HK-2 (cell line): ENCODE results near the gene P2RY8.
"Not testable (repeated sequence)": the region's sequence is repeated elsewhere in the genome, so short reads cannot be mapped to it uniquely, and the experiment has no call there.

Experiments
- DNase-seq: peaks from one replicate; pipeline ENCODE4 v3.0.0-alpha.2; 2018; ENCODE audit not compliant: unreplicated experiment

Gene P2RY8

DNA sequence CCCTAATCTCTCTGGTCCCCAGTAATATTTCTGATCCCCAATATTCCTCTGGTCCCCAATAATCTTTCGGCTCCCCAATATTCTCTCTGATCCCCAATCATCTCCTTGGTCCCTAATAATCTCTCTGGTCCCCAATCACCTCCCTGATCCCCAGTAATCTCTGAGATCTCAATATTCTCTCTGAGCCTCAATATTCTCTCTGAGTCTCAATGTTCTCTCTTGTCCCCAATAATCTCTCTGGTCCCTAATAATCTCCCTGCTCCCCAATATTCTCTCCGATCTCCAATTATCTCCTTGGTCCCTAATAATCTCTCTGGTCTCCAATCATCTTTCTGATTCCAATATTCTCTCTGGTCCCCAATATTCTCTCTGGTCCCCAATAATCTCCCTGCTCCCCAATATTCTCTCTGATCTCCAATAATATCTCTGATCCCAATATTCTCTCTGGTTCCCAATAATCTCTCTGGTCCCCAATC lies 17.9 kb downstream of the P2RY8 start:
- no peak for DNase-seq

DNA sequence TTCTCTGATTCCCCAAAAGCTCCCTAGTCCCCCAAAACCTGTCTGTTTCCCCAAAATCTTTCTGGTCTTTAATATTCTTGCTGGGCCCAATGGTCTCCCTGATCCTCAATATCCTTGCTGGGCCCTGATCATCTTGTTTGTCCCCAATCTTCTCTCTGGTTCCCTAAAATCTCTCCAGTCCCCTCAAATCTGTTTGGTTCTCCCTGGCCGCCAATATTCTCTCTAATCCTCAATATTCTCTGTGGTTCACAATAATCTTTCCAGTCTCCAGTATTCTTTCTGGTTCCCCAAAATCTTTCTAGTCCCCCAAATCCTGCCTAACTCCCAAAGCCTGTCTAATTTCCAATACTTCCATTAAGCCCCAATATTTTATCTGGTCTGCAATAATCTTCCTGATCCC lies 18.5 kb downstream of the P2RY8 start:
- DNase-seq, result no peak

DNA sequence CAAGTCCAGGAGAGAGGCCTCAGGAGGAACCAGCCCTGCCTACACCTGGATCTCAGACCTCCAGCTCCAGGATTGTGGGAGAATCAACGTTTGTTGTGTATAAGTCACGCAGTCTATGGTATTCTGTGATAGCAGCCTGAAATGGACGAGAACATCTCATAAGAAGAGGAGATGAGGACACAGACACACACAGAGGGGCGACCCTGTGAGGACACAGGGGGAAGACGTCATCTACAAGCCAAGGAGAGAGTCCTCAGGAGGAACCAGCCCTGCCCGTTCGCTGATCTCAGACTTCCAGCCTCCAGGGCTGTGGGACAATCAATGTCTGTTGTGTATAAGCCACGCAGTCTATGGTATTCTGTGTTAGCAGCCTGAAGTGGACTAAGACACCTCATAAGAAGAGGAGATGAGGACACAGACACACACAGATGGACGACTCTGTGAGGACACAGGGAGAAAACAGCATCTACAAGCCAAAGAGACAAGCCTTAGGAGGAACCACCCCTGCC lies 20.3 kb downstream of the P2RY8 start:
- DNase-seq, result no peak

DNA sequence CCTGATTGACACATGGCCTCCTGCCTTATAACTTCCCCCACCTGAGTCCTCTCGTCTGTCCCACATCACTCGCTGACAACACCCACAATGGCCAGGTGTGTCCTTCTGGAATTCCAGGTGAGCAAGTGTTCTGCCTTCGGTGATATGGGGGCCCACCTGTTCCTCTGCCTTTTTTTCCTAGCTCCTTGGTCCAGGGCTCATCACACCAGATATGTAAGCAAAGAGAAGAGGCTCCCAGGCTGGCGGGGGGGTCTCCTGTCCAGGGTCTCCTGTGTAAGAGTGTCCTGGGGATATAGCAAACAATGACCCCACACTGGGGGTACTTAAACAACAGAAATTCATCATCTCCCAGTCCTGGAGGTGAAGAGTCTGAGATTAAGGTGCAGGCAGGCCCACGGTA lies 25.2 kb downstream of the P2RY8 start:
- no peak for DNase-seq

DNA sequence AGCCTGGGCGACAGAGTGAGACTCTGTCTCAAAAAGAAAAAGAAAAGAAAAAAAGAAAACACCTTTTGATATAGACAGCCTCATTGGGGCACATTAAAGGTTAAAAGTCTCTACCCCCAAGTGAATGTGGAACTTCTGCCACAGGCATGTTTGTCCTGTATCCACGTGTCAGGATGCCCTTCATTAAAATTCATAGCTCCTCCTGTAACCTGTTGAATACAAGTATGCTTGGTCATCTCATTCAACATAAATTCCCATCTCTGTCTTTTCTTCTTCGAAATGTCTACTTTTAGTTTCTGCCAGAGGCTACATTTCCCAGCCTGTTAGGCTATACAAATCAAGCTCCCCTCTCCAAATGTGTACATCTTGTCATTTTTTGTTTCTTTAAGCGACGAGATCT lies 25.8 kb downstream of the P2RY8 start:
- DNase-seq, result no peak

DNA sequence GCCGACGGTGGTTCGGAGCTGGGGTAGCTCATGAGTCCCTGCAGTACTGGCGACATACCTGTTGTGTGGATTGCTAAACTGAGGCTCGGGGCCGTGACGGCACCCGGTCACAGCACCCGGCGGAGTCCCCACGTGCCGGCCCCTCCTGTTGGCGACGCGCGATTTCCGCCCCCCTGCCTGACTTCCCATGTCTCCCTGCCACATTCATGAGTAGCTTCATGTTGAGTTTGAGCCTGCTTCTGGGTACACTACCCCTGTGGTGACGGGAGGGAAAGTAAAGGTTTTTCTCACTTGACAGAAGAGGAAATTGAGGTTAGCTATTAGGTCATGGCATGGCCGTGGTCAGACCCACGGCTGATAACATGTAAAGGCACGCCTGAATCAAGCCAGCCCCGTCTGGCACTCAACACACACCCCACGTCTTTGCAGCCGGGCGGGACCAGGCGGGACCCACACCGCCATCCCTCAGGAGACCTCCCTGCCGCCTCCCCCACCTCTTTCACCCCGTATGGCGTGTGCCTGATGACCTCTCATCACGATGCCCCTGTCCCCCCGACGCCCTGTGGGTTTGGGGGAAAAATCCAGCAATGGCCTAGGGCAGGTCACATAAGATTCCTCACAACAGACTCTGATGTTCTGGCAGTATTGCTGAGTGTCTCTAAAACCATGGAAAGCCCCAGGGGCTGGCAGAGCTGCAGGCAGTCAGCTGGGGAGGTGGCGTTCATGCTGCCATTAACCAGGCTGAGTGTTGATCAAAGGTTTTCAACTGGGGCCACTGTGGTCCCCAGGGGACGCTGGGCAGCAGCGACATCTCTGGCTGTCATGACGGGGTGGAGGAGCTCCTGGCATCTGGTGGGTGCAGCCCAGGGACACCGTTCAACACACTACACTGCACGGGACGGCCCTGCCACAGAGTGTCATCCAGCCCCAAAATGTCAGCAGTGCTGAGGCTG lies 29.2 kb downstream of the P2RY8 start:
- no peak for DNase-seq

DNA sequence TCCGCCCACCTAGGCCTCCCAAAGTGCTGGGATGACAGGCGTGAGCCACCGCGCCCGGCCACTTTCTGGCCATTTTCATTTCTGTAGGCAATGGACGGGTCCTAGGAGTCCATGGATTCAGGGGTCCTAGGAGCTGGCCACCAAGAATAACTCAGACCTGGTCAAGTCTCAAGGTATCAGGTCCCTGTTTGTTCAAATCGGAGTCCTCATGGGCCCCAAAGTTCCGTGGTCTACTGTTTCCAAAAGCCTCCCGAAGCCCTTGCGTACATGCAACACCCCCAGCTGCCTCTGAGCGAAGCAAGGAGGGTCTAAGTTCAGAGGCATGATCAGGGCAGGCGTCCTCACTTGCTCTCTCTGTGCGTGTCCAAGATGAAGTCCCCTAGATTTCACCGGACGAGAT lies 30.1 kb downstream of the P2RY8 start:
- DNase-seq, result no peak

DNA sequence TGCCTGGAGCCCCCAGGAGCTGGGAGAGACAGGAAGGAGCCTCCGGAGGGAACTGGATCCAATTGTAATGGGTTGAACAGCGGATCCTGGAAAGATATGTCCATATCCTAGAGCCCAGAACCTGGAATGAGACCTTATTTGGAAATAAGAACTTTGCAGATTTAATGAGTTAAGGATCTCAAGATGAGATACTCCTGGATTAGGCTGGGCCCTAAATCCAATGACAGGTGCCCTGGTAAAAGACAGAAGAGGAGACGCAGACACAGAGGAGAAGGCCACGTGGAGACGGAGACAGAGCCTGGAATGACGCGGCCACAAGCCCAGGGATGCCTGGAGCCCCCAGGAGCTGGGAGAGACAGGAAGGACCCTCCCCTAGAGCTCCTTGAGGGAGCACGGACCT lies 34.1 kb downstream of the P2RY8 start:
- no peak for DNase-seq

DNA sequence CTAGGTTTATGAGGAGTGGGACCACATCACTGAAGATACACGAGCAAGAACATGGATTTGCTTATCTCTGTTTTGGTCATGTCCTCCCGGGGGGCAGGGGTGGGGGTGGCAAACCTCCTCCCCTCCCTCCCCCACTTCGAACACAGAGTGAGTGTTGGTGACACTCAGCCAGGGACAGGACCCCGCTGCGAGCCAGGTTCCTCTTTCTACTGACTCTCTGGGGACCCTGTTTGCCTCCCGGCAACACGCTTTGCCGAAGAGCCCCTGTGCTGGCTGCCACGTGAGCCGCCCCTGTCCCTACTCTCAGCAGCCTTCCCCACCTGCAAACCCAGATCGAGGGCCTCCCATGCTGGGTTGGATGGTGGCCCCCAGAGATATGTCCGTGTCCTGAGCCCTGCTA lies 34.7 kb downstream of the P2RY8 start:
- DNase-seq, result no peak

DNA sequence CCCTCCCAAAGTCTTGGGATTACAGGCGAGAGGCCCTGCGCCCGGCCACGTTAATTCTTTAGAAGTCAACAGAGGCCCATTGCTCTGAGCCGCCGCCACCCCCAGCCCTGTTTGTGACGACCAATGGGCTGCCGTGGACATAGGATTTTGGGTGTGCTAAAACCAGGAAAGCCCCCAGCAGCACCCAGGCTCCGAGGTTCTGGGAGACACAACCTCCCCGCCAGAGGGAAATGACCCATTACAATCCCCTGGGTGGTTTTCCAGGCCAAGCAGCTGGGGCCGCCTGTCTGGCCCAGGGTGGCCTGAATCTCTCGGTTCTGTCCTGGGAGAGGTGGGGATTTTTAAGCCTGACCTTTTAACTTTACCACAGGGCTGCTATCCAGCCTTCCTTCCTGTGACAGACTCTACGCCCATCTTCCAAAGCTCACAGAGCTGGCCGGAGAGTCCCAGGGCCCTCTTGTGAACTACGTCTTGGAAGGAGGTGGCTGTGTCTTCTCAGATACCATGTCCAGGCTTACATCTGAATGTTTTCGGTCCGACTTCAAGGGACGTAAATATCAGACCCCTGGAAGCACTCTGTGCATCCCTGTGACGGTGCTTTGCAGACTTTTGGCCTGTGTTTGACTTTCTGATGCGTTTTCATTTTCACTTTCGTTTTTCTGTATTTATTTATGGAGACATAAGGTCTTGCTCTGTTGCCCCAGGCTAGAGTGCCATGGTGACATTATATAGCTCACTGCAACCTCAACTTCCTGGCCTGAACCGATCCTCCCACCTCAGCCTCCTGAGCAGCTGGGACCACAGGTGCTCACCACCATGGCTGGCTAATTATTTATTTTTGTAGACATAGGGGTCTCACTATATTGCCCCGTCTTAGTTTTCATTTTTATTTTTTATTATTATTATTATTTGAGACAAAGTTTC lies 36.0 kb downstream of the P2RY8 start:
- no peak for DNase-seq

DNA sequence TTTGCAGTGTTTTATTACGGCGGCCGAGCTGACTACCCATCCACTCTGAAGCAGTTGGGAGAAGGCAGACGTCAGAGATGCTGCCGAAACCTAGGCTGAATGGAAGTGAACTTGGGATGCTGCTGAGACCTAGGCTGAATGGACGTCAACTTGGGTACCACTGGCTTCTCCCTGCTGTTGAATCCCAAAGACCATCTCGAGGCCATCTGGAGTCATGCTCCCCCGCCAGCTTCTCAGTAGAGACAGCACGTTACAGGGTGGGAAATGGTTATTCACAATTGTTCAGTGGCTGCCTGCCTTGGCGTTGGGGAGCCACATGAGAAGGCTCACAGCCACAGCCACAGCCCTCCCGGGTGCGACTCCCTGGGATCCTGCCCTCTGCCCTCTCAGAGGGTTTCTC lies 40.9 kb downstream of the P2RY8 start:
- DNase-seq, result no peak

DNA sequence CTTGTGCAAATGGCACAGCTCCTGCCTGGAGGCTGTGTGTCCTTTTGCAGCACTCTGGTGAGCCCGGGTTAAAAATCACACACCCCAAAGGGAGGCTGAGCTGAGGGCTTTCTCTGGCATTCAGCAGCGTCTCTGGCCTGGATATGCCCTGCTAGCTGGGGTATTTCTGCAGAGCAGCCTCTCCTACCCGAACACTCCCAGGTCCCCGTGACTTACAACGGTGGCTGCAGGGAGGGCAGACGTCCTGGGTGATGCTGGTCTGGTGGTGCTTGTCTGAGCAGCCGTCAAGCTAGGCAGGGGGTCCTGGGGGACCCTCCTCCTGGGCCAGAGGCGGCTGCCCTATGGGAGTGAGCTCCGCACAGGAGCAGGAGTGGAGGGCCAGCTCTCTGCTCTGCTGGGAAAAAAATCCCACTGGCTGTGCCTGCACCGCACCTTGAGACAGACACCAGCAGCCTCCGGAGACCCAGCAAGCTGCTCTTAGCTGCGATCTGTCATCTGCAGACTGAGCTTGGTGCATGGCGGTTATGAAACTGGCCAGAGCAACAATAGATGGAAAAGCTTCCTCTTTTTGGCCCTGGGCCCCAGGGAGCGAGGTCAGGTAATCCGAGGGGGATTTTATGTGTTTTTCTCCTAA lies 43.0 kb downstream of the P2RY8 start:
- no peak for DNase-seq

DNA sequence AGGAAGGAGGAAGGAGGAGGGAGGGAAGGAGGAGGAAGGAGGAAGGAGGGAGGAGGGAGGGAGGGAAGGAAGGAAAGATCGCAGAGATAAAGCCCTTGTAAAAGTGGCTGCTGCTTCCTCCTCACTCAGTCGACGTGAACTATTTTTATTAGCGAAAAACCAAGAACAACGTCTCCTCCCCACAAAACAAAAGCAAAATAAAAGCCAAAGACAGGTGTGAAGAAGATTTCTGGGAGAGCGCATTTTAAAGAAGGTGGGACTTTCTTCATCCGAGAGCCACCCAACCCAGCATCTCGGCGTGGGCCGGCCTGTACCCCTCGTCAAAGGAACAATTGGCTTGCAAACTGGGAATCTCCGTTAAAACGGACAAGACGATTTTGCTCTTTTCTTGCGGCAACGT lies 43.6 kb downstream of the P2RY8 start:
- no peak for DNase-seq

DNA sequence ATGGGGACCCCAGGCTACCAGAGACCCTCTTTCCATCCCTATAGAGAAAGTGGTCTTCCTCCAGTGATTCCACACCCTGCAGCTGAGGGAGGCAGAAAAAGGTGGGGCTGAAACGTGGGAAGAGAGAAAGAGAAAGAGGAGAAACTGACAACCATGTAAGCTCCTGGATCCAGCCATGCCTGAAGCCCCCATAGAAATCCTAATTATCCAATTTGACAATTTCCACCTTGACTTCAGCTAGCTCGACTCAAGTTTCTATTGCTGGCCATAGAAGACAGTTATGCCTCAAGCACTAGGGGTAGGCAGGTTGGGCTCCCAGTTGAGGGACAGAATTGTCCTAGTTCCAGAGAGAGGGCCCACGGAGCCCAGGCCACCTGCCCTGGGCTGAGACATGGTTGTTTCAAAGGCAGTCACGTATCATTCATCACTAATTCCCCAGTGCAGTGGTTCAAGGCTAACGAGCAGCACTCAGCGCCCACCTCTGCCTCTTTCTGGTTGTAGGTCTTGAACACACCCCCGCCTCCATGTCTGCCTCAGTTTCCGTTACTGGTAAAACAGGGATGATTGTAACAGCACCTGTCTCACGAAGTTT lies 44.5 kb downstream of the P2RY8 start:
- no peak for DNase-seq

DNA sequence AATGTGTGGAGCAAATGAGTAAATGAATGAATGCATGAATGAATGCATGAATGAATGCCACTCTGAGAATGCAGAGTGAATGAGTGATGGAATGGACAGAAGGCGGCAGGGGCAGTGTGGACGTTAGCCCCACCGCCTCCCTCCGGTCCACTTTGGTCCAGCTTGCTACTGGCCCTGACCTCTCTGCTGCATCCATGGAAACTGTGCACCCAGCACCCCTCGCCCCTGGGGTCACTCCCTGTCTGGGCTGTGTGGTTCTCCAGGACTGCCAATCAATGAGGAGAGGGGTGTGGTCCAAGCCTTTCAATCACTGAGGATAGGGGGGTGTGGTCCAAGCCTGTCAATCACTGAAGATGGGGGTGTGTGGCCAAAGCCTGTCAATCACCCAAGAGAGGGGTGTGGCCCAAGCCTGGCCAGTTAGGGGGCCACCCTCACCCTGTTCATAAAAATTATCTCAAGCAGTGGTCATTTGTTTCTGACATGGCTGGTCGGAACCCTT lies 45.1 kb downstream of the P2RY8 start:
- DNase-seq, result no peak

DNA sequence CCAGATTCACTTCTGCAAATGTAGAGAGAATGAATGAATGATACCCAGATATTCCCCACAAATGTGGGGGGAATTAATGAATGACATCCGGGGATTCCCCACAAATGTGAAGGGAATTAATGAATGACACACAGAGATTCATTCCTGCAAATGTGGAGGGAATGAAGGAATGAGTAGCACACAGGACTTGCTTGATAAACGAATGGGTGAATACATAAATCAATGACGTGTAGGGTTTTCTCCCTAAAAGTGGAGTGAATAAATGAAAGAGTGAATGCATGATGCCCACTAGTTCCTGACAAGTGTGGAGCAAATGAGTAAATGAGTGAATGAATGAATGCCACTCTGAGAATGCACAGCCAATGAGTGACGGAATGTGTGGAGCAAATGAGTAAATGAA lies 45.7 kb downstream of the P2RY8 start:
- DNase-seq, result not testable (repeated sequence)

DNA sequence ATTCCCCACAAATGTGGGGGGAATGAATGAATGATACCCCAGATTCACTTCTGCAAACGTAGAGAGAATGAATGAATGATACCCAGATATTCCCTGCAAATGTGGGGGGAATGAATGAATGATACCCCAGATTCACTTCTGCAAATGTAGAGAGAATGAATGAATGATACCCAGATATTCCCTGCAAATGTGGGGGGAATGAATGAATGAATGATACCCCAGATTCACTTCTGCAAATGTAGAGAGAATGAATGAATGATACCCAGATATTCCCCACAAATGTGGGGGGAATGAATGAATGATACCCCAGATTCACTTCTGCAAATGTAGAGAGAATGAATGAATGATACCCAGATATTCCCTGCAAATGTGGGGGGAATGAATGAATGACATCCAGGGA lies 46.3 kb downstream of the P2RY8 start:
- not testable (repeated sequence) for DNase-seq

DNA sequence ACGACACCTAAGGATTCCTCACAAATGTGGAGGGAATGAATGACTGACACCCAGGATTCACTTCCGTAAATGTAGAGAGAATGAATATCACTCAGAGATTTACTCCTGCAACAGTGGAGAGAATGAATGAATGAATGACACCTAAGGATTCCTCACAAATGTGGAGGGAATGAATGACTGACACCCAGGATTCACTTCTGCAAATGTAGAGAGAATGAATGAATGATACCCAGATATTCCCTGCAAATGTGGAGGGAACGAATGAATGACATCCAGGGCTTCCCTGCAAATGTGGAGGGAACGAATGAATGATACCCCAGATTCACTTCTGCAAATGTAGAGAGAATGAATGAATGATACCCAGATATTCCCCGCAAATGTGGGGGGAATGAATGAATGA lies 47.6 kb downstream of the P2RY8 start:
- not testable (repeated sequence) for DNase-seq

DNA sequence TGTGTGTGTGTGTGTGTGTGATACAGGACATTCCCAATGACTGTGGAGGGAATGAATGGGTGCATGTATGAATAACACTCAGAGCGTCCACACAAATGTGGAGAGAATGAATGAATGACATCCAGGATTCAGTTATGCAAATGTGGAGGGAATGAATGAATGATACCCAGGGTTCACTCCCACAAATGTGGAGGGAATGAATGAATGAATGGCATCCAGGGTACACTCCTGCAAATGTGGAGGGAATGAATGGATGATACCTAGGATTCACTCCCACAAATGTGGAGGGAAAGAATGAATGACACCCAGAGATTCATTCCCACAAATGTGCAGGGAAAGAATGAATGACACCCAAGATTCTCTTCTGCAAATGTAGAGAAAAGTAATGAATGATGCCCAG lies 48.2 kb downstream of the P2RY8 start:
- DNase-seq, result no peak

DNA sequence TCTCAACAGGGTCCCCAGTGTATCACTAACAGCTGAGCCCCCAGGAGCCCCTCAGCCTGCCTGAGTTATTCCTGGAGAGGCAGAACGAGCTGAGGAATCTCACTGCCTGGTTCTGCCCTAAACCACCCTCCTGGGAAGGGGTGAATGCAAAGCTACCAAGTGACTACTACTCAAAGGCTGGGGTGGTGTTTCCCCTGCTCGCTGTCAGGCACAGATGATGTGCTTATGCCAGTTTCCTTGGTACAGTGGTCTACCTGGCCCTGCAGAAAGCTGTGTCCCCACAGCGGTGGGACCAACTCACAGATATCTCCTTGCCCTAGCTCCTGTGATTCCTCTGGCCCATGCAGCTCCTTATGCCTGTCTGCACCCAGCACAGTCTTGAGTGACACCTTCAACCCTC lies 48.8 kb downstream of the P2RY8 start:
- DNase-seq, result no peak

DNA sequence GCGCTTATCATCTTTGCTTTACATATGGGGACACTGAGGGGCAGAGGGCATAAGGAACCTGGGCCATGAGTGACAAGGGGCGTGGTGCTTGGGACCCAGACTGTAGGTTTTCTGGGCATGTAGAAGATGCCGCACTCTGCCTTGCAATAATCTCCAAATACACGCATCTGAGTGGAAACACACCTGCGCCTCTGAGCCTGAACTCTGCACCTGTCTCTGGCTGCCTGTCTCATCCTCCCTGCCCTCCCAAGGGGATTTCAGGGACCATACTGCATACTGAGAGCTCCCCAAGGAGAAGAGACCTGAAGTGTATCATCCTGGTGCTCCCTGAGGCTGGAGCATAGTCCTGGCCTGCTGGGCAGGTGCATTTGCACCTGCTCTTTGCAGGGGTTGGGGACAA lies 49.6 kb downstream of the P2RY8 start:
- DNase-seq, result no peak
